GM21515 (cell line): ENCODE data around the gene NOCT.
"Not testable (repeated sequence)": the region's sequence is repeated elsewhere in the genome, so short reads cannot be mapped to it uniquely, and the experiment has no call there.

Source experiments
- ATAC-seq: cut with Tn5 transposase; IDR thresholded peaks from one replicate; pipeline ENCODE4 v1.9.1; 2021; ENCODE audit not compliant: unreplicated experiment

NOCT gene

DNA sequence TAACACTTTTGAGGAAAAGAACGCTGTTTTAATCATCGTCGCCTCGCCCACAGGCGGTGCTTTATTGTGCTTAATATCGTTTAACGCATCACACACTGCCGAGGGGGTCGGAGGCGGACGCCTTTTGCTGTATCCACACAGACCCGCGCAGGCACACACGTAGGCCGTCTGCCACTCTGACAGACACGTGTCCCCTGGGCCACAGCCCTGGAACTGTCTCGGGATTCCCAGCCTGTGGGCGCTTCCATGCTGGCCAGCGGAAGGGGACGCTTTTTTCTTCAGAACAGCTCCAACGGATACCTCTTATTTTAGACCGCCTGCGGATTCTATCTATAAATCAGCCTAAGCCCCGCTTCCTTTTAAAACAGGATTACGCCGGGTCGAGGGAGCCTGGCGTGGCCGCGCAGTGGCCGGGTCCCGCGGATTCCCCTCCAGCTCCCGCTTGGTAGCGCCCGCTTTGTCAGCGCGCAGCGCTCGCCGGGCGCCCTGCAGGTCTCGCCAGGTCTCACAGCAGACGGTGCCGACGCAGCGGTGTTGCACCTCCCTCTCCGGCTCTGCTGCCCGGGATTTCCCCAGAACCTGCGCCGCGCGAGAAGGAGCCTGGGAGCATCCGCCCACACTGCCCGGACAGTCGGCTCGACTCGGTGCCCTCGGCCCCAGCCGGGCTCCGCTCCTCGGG is at the start of gene NOCT:
Gene NOCT (plus strand): TSS at position 513 of the 679 bp plus-strand sequence. CDS start 201 bp downstream, outside the sequence.
- peak; percentile 95 for ATAC-seq

DNA sequence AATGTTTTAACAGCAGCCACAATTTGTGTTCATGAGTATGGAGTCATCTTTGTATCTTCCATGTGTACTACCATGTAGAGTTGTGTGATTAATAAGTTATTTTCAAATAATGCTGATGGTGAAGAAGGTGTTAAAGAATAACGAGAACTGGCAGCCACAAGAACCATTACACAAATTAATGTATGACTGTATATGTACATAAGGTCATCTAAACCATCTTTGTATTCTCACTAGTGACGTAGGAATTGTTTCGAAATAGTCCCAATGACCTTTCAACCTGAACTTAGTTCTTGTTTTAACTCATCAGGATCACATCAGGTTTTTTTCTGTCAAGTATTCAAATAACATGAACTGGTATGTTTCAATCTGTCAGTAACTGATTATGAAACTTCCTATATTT is 48.3 kb upstream of the NOCT start:
- peak; percentile 84 for ATAC-seq

DNA sequence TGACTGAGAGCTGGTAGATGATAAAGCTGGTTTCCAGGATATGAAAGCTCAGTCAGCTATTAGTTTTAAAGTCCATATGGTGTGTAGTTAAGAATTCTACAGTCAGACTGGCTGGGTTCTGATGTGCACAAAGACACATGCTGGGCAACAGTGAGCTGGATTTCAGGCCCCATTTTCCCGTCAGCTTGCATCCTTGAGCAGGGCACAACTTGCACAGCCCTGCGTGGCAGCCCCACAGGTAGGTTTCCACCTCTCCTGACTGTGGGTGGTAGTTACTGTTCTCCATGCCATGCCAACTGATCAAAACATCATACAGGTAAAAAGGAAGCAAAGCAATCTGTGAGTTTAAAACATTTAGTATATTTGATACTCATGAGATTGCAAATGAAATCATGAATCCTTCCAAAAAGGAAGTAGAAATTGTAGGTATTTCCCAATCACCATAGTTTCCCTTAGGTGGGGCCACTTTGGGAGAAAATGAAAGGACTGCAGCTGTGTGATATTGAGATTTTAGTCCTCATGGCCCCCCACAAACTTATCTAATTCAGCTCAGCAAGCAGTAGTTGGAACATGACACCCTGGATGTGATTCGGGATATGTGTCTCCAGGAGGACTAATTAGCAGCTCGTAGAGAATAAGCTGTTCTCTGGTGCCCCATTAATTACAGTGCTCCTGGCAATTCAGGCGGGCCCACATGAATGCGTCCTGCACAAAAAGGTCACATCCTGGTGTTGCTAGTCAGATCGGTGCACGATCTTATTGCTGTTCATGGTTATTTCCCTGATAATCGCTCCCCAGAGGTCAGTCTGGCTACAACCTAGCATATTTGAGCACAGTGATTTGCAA is 42.4 kb upstream of the NOCT start:
- no peak for ATAC-seq

GRCh38 chr4:138975225-138975624 is 40.4 kb upstream of the NOCT start:
- ATAC-seq, result no peak

GRCh38 chr4:138976526-138976925 is 39.1 kb upstream of the NOCT start:
- ATAC-seq, result no peak

DNA sequence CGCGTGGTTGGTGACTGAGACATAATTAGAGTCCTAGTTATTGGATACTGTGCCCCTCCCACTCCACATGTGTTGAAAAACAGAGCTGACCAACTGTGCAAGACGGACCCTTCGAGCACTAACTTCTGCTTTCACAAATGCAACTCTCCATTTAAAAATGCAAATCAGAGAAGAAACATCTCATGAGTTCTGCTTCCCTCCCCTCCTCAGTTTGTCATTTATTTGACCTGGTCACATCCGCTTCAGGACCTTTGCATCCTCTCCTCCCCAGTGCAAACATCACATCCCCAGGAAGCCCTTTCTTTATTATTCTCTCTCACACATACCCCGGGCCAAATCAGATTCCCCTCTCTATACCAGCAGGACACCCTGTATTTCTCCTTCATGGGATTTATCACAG is 38.1 kb upstream of the NOCT start:
- peak; percentile 97 for ATAC-seq

- ATAC-seq, result no peak
Measured at GRCh38 chr4:138978028-138978585, 37.5 kb upstream of the NOCT start.

GRCh38 chr4:138978600-138978999 is 37.0 kb upstream of the NOCT start:
- ATAC-seq, result no peak

DNA sequence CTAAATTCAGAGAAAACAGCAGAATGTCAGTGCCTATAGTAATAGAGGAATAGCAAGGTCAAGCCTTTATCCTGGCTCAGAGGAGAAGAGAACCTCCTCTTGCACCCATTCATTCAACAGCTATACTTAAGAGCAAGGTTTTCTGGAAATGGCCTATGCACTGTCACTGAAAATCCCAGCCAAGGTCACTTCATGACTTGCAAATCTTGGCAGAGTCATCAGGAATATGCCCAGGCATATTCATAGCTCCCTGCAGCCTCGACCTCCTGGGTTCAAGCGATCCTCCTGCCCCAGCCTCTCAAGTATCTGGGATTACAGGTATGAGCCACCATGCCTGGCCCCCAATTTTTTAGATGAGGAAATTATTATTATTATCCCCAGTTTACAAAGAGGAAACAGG is 35.8 kb upstream of the NOCT start:
- no peak for ATAC-seq

DNA sequence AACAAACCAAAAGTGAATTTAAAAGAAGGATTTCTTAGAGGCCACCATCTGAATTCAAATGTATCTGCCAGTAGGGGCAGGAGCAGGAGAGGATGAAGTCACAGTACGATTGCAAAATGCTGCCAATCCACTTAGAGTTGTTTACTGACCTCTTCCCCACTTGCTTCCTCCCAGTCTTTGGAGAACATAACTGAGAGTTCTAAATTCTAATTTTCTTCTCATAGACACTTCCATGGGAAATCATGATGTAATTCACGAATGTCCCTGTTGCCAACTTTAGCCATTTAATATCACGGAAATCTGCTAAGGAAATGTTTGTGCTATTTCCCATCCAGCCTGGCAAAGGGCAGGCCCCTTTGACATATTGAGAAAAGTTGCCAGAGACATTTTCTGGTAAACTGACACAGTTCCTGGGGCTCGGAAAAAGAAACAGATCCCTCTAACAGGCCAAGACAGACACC is 33.6 kb upstream of the NOCT start:
- ATAC-seq, result no peak

DNA sequence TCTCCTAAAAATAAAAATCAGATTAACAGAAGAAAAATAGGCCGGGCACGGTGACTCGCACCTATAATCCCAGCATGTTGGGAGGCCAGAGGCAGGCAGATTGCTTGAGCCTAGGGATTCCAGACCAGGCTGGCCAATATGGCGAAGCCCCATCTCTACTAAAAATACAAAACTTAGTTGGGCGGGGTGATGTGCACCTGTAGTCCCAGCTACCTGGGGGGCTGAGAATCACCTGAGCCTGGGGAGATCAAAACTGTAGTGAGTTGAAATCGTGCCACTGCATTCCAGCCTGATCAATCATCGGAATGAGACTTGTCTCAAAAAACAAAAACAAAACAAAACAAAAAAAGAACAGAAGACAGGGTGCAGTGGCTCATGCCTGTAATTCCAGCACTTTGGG is 32.8 kb upstream of the NOCT start:
- ATAC-seq, result no peak

GRCh38 chr4:138983690-138984089 is 31.9 kb upstream of the NOCT start:
- no peak for ATAC-seq

- ATAC-seq, result no peak
Measured at GRCh38 chr4:138984647-138985046, 30.9 kb upstream of the NOCT start.

GRCh38 chr4:138992676-138993075 is 22.9 kb upstream of the NOCT start:
- ATAC-seq, result no peak

- ATAC-seq, result no peak
Measured at GRCh38 chr4:138996090-138996489, 19.5 kb upstream of the NOCT start.

DNA sequence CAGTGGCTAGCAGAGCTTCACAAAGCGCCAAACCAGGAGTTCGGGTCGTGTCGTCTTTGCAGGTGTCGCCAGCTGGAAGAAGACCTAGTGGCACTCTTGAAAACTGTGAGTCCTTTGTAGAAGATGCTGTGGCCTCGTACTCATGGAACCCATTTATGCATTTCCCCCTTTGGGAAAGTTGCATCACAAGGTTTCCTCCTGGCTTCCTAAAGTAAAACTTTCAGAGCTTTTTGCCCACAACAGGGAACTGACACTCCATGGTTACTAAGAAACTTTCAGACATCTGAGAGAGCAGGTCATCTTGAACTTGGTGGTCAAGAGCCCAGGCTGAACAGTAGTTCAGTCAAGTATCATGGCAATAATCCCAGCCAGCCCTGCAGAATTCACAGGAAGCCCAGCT is 15.9 kb upstream of the NOCT start:
- no peak for ATAC-seq

DNA sequence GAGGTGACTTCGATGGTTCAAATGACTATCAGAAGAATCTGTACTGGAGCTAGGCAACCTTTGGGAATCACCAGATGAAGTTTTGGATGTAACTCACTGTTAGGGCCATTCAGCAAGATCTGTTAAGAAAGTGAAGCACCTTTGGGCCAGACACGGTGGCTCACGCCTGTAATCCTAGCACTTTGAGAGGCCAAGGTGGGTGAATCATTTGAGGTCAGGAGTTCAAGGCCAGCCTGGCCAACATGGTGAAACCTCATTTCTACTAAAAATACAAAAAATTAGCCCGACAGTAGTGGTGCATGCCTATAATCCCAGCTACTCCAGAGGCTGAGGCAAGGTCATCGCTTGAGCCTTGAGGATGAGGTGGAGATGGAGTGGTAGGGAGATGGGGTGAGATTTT is 15.4 kb upstream of the NOCT start:
- not testable (repeated sequence) for ATAC-seq

DNA sequence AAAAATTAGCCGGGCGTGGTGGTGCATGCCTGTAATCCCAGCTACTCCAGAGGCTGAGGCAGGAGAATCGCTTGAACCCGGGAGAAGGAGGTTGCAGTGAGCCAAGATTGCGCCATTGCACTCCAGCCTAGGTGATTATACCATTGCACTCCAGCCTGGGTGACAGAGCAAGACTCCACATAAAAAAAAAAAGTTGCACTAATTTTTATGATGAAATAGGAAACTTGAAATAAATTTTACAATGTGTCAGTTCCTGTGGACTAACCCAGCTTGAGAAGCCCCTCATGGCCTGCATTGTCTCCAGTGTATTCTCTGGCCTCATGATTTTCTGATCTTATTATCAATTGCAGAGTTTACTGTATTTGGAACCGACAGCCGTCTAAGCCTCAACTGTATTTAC is 14.2 kb upstream of the NOCT start:
- ATAC-seq, result not testable (repeated sequence)

DNA sequence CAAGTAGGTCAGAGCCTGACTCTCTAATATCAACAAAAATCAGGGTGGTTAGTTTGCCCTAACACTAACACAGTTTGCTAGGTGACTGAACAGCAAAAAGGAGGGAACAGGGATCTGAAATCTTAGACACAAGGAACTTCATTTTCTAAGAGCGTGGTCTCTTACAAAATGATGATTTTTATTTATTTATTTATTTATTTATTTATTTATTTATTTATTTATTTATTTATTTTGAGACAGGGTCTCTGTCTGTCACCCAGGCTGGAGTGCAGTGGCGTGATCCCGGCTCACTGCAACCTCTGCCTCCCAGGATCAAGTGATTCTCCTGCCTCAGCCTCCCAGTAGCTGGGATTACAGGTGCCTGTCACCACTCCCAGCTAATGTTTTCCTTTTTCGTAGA is 11.9 kb upstream of the NOCT start:
- not testable (repeated sequence) for ATAC-seq

DNA sequence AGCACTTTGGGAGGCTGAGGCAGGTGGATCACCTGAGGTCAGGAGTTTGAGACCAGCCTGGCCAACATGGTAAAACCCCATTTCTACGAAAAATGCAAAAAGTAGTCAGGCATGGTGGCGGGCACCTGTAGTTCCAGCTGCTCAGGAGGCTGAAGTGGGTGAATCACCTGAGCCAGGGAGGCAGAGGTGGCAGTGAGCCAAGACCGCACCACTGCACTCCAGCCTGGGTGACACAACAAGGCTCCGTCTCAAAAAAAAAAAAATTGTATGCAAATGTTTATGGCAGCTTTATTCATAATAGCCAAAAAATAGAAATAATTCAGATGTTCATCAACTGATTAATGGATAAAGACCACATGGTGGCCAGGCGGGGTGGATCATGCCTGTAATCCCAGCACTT is 9.8 kb upstream of the NOCT start:
- no peak for ATAC-seq

DNA sequence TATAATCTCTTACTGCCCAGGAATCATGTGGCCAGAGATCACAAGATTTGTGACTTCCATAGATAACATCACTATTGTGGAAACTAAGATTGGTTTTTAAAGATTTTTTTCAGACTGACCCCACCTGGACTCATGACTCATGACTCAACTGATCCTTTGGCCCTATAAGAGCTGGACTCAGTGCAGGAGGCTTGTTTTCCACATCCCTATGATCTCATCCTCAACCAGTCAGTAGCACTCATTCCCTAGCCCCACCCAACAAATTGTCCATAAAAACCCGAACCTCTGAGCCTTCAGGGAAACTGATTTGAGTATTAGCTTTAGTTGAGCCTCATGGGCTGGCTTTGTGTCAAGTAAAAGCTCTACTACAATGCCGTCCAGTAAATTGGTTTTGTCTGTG is 7.9 kb upstream of the NOCT start:
- no peak for ATAC-seq

- not testable (repeated sequence) for ATAC-seq
Measured at GRCh38 chr4:139008278-139008677, 7.3 kb upstream of the NOCT start.
